LNCaP clone FGC (cell line): Measurements from ENCODE around the gene PRRT4.

ENCODE experiments used
- DNase-seq: peaks from one replicate; pipeline ENCODE4 v3.0.0-alpha.2; 2011; ENCODE audit warnings: low read depth
- H3K4me3 ChIP-seq: 2 replicates; pipeline ENCODE4 v1.5.1; 2011; ENCODE audit warnings: mild to moderate bottlenecking, low read depth, low read length, control low read depth
- CTCF ChIP-seq: IDR thresholded peaks from 2 replicates; pipeline ENCODE4 v1.5.1; 2012; ENCODE audit warnings: mild to moderate bottlenecking; ENCODE audit not compliant: control insufficient read depth, insufficient read depth; ENCODE audit errors: extremely low read depth

Gene PRRT4

GRCh38 chr7:128388145-128388485 lies 26.6 kb upstream of the PRRT4 start:
- no peak overlapping the region for H3K4me3 ChIP-seq
- no peak for DNase-seq
- TF ChIP-seq CTCF = no peak

- no peak overlapping the region for H3K4me3 ChIP-seq
- TF ChIP-seq CTCF = peak; percentile 83
- DNase-seq = no peak
These were observed 26.0 kb upstream of the PRRT4 start for GRCh38 chr7:128387216-128388144.

GRCh38 chr7:128385988-128386925 lies 24.8 kb upstream of the PRRT4 start:
- DNase-seq = no peak
- TF ChIP-seq CTCF = no peak
- no peak overlapping the region for H3K4me3 ChIP-seq

- TF ChIP-seq CTCF = no peak
- H3K4me3 ChIP-seq = no peak overlapping the region
- DNase-seq = no peak
These were observed 23.2 kb upstream of the PRRT4 start for GRCh38 chr7:128384726-128385125.

- no peak for TF ChIP-seq CTCF
- no peak overlapping the region for H3K4me3 ChIP-seq
- peak; percentile 56 for DNase-seq
These were observed 22.3 kb upstream of the PRRT4 start for GRCh38 chr7:128383776-128384175.

- no peak for DNase-seq
- peak; percentile 37; the same call in 1 of the 2 replicates for TF ChIP-seq CTCF
- no peak overlapping the region for H3K4me3 ChIP-seq
These were observed 19.8 kb upstream of the PRRT4 start for GRCh38 chr7:128381161-128381821.
